Measurements from ENCODE around the gene TSPYL1.

TSPYL1 gene

DNA sequence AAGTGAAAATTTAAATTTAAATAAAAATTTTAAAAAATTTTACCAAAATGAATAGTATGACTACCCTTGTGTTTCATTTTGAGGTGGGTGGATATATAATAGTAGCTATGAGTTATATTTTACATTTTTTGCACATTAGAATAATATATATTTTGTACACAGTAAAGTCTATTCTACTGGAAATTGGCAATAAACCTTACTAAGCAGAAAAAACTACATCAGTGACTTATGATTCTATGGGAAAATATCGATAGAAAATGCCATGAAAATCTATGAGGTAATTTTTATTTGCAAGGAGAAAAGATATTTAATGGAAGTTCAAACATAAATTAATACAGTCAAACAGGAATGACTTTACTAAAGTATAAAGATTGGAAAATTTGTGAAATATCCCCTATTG, 23.0 kb downstream of the TSPYL1 start:
- DNase-seq, result no peak

DNA sequence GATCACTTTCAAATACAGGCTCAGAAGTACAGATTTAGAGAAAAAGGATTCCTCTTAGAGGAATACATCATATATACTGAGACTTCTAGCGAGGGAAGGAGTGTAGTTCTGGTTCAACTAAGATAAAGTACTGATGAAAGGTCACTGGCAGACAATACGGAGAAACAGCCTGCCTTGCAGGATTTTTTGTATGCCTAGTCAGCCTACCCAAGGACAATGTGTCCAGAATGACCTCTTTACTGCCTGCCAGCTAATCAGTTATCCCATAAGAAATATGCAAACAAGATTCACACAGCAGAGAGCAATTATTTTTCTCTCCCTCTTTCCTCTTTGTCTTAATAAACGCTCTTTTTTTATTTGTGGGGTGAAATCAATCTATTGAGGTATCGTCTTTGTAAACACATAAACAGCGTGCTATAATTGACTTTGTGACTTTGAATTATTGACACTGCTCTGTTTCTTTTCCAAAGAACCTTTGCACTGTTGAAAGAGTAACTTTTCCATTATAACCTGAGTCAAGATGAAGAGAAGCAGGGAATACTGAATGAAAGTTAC, 24.4 kb downstream of the TSPYL1 start:
- DNase-seq, result no peak

DNA sequence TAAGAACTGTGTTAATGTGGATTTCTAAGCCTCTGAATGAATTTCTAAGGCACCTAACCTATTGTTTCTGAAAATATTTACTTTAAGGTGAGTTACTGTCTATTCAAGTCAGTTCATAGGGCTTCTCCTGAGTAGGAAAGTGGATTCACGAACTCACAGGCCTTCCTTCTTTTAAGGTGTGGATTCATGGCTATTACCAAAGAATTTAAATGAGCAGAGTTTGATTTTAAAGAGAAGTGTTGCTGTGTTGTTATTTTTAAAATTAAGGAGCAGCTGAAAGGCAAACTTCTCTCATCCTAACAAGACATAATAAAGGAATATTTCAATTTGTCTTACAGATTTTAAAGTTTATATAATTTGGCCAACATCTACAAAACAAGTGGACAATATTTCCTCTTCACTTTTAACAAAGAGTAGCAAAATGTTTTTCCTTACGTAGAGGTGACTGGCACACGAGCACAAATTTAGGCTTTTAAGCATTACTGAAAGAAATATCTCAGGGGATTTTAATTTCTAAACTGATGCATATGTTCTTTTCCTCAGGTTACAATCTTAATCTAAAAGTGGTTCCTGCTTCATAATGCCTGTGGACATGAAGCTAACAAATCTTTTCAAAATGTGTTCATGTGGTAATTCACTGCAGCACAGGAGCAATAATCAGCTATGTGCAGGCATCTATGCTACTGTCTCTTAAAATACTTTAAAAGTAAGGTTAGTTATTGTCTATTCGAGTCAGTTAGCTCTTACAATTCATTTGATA, 25.3 kb downstream of the TSPYL1 start:
- DNase-seq, result no peak

DNA sequence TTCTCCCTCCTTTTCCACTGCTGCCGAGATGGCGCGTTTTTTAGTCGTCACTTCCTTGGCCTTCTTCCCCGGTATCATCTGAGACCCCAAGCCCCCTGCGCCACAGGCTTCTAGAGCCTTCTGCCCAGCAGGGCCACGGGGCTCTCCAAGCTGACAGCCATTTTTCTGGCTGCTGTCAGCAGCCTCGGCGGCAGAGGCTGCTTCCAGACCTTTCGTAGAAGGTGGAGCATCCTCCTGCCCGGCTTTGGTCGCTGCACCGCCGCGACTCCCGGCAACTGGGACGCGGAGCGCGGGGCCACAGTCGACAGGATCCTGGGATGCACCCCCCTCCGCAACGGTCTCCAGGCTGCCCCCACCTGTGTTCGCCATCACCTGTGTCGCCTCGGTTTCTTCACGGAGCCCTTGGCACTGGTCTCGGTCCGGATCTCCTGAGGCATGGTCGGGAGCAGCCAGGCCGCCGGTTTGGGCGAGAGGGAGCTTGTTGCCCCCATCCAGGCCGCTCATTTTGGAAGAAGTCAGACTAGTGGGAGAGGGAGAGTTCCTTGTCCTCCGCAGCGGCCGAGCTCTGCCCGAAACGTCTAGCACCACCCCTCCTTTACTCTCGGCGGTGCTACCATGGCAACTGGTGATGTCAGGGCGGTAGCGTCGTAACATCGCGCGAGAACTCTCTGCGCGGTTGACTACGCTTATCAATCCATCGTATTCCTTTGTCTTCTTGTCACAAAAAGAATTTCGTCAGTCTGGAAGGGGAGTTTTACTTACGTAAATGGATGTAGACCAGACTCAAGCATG, 26.0 kb downstream of the TSPYL1 start, which contains the start of gene TSPYL4:
Gene TSPYL4, minus strand, starts transcription at position 571 of the 792 bp plus-strand sequence. Its CDS starts 67 bp downstream, at position 504.
- DNase-seq, result peak; percentile 88

DNA sequence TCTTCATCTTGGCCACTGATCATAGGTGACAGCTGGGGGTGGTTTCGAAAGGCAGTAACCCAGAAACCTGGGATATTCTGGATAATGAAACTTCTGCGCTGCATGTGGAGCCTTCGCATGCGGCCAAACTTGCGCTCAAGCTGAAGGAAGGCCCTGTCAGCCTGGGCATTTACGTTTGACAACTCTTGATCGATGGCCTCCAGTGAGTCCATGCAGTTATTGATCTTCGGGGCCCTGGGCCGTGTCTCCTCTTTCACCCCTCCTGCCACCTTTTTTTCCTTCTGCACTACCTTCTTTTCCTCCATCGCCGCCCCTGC, 26.6 kb downstream of the TSPYL1 start:
- no peak for DNase-seq

DNA sequence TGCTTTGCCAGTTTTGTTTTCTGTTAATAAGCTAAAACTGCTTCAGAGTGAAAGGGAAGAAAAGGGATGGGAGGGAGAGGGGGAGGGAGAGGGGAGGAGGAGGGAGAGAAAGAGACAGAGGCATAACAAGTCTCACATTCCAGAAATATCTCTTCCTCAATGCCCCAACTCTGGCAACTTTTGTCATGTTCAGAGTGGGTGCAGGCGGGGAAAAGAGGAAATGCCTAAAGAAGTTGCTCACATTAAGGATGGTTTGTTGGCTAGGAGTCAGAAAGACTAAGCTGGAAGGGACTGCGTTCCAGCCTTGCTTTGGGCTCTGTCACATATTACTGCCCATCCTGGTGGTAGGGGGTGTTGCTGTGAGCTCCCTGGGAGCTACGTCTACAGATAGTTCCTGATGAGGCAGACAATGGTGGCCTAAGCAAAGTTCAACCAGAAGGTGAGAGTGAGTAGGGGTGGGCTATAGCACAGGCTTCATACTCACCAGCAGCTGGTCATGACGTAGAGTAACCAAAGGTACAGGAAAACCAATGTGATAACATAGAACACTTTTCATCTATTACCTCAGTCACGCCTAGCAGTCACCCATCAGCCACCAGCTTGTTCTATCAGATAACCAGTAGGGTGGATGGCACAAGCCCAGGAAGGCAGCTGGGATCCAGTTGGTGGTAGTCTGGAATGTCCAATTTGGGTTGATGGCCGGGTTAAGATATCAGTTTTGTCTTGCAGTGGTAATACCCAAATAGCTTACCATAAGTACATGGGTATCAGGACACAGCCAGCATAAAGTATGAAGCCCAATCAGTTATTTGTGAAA, 28.0 kb downstream of the TSPYL1 start:
- DNase-seq, result no peak

DNA sequence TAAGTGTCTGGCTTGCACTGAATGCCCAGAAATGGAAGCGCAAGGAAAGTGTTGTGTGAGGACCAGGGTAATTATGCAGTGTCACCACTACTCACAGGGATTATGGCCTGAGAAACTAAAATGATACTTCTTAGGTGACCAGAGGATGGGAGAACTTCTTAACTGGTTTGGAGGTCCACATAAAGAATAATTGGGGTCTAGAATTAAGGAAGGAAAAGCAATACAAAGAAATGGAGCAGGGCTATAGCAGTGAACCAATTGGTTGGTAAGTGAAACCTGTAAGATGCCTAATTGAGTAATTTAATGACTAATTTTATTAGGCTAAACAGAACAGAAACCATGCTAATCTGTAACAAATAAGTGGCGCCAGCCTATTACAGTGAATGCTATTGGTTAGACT, 31.2 kb downstream of the TSPYL1 start:
- no peak for DNase-seq

DNA sequence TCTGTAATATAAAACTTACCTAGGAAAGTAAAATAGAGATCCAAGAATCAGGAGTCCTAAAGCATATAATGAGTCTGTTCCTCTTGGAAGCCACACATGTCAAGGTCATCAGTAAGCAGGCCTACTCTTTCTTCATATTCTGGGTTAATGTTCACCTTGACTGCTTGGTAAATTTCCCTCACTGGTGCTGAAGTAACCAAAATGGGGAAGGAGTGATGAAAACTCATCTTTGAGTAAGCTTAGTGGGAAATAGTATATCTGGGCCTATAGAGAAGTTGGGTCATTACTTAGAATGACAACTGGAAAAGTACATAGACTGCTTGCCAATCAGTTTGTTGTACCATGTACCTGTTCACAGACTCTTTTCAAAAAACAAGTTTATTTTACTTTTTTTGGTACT, 32.4 kb downstream of the TSPYL1 start:
- no peak for DNase-seq

DNA sequence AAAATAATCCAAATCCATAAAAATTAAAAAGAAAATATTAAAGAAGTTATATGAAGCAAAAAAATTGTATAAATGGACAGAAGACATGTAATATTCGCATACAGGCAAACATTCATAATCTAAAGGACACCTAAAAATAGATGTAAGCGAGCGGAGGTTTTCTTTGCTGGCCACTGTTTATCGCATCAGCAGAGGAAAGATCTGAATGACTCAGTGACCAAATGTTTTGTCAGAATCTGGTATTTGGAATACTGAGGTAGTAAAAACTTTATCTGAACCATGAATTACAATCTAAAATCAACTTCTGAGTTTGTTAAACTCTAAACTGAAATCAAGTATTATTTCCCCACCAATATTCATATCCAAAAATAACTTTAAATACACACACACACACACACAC, 33.6 kb downstream of the TSPYL1 start:
- no peak for DNase-seq

DNA sequence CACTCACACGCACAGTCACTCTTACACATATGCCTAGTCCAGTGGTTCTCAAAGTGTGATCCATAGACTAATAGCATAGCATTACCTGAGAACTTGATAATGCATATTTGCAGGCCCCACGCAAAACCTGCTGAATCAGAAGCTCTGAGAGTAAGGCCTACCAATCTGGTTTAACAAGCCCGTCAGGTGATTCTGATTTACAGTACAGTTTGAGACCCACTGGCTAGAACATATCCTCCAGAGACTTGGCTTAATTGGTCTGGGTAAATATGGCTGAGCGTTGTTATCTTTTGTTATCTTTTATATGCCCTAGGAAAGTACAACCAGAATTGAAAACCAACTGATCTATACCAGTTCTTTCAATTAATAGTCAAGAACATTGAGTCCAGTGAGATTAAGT, 35.4 kb downstream of the TSPYL1 start:
- DNase-seq, result no peak

DNA sequence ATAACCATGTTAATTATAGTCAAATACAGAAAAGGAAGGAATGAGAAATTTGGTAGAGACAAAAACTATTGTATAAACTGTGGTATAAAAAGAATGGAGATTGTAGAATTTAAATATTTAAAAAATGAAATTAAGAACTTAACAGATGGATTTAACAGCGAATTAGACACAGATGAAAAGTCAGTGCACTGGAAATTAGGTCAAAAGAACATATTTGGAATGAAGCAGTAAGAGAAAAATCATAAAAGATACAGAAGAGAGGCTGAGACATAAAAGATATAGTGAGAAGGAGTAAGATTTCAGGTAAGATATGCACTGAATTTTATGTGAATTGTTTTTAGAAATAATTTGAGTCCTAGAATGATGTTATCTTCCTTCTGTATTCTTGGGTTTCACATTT, 39.9 kb downstream of the TSPYL1 start:
- DNase-seq, result no peak

DNA sequence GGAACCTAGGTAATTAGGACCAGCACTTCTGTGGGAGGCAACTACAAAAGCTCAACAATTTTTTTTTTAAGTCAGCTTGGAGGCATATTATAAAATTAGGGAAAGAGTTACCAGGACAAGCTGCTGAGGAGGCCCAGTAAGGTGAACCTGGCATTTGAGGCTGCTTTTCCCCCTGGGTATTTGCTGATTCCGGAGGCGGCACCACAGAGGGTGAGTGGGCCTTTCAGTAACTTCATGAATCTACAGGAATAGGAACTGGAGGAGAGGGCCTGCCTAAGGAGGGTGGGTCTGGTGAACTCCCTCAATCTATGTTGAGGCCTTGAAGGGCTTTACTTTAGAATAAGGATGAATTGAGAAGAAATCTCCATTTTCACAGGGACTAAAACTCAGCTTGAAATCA, 40.5 kb downstream of the TSPYL1 start:
- no peak for DNase-seq

DNA sequence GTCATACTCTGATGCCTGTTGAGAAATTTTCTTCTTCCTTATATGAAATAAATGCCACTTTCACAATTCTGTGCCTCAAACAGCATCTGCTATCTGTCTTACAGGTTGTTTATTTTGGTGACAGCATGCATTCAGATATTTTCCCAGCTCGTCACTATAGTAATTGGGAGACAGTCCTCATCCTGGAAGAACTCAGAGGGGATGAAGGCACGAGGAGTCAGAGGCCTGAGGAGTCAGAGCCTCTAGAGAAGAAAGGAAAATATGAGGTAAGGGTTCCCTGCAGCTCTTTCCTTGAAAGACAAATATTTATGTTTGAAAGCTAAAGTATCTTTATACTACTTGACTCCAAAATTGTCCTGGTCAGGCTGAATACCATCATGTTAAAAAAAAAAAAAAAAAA, 41.6 kb downstream of the TSPYL1 start:
- DNase-seq, result no peak

DNA sequence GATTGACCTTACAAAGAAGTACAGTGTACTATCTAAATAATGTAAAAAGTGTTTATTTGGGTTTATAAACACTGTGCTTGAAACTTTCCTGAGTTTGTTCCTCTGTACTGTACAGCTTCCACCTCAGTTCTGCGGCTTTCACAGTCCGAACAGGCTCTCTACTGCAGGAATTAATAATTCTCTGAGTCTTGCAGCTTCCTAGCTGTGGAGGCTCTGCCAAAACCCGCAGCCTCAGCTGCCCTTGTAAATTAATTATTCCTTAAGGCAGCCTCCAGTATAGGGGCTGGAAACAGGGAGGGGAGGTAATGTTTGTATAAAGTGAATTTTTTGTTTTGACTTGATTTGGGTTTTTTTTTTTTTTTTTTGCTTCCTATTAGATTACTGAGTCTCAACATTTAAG, 45.0 kb downstream of the TSPYL1 start:
- DNase-seq, result no peak

DNA sequence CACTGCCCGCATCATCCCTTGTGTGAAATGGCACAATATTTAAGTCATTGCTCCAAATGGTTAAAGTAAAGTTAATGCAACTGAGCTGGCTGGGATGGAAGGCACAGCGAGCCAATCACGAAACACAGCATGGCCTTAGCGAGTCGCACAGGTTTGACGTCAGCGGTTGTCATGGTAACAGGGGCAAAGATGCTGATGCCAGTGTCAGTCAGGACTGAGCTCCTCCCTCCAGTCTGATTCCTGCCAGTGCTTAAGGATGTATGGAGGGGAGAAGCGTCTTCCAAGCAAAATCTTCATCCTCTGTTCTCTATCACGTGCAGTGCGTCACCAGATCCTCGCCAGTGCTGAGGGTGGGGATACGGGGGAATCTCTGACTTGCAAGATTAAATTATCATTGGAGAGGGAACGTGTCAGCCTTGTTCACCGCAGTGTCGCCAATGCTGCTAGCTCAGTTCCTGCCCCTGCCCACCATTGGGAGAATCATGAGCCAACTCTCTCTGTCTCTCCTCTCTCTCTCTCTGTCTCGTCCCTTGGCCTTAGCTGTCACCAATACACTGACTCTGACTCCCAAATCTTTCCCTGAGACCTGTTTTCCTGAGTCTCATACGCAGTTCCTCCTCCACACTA, 50.3 kb downstream of the TSPYL1 start:
- DNase-seq, result no peak

Measured in activated naive CD4-positive, alpha-beta T cell treated with anti-CD3 and anti-CD28 coated beads, Interleukin-2, amount 50 U/mL, for 16 hours (primary cell).